GM20431 (cell line): ENCODE results near the gene TRIM7.

Experiments
- in situ Hi-C: fragments of 300-500 bp; cut with MseI, MboI; formaldehyde crosslinking; loops from one replicate; pipeline ENCODE4 v1.15.0; 2020; ENCODE audit warnings: low sequenced_read_pairs; ENCODE audit not compliant: unreplicated experiment

TRIM7 gene

DNA sequence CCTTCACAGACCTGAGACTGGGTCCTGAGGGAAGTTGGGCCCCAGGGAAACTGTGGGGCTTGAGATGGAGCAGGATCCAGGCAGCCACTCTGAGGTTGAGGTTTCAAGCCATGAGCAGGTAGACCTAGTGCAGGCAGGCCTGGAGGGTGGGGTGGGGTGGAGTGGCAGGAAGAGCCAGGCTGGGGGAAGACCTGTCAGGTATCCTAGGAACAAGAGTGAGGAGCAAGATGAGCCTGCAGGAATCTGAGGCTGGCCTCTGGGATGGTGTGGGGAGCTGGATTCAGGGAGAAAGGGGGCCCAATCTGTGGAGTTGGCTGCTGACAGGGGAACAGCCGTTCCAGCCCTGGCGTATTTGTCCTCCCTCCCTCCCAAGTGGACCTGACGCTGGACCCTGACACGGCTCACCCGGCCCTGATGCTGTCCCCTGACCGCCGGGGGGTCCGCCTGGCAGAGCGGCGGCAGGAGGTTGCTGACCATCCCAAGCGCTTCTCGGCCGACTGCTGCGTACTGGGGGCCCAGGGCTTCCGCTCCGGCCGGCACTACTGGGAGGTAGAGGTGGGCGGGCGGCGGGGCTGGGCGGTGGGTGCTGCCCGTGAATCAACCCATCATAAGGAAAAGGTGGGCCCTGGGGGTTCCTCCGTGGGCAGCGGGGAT is 28.9 kb upstream of the TRIM7 start:
- in situ Hi-C loops = no loop called here

DNA sequence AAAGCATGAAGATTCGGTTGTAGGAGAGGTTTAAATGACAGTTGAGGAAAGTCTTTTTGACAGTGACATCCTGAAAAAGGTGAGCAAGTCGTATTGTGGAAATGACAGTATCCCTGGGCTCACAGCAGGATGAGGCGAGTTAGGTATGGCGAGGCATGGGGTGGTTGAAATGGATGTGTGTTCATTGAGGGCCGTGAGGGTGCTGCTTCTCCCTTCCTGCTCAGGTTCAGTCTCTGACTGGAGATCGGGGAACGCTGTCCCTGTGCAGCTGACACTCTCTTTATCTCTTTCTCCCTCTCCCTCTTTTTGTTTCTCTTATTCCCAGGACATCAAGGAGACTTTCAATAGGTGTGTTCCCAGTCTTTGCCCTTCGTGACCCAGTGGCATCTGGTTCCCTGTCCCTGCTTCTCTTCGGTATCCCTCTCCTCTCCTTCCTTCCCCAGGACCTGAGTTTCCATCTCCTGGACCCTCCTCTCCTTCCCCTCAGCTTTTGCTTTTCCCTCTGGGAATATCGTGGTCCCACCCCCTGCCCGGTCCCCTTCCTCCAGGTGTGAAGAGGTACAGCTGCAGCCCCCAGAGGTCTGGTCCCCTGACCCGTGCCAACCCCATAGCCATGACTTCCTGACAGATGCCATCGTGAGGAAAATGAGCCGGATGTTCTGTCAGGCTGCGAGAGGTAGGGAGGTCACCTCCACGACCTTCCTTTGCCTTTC is 28.2 kb upstream of the TRIM7 start:
- in situ Hi-C loops = no loop called here

DNA sequence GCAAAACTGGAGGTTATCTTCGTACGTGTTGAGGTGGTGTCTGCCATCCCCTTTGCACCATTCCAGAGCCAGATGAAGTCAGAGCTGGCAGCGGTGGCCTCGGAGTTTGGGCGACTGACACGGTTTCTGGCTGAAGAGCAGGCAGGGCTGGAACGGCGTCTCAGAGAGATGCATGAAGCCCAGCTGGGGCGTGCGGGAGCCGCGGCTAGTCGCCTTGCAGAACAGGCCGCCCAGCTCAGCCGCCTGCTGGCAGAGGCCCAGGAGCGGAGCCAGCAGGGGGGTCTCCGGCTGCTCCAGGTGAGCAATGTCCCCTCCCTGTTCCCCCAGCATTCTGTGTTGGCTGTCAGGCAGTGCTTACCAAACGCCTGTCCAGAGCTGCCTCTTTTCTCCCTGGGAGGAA is 27.6 kb upstream of the TRIM7 start:
- in situ Hi-C loops = no loop called here

DNA sequence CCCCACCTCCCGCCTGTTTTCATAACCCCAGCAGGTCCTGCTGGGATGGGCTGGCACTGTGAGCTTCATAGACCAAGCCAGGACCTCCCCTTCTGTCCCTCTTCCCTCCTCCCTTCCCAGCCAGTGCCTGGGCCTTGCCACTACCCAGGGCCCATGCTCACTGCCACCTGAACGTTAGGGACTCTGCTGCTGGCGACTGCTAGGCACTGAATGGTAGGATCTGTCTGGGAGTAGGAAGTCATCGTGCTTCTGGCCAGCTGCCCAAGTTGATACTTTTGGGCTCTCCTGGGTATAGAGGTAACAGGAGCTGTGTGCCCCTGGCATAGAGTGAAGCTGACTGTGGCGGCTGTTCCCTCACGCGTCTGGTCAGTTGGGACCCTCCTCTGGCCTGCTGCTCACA is 26.4 kb upstream of the TRIM7 start:
- in situ Hi-C loops = no loop called here

DNA sequence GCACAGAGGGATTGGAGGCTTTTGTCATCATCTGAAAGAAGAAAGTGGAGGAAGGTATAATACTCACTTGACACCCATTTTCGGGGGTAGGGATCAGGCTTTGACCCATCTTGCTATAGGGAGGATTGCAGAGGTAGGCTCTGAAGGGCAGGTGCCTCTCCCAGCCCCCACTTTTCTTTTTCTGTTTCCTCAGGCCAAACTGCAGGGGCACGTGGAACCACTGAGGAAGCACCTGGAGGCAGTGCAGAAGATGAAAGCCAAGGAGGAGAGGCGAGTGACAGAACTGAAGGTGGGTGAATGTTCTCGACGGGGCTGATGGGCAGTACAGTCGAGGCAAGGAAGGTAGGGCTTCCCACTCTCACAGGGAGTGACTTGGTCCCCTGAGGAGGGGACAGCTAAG is 25.6 kb upstream of the TRIM7 start:
- in situ Hi-C loops = no loop called here

DNA sequence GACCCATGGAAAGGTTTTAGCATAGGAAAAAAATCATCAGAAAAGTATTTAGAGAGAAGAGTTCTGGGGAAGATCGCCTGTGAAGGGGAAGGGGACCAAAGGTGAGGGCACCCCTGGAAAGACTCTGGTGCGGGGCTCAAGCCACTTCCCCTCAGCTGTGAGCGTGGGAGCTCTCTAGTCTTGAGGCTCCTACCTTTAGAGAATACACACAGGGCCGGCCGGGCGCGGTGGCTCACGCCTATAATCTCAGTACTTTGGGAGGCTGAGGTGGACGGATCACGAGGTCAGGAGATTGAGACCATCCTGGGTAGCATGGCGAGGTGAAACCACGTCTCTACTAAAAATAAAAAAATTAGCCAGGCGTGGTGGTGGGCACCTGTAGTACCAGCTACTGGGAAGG is 25.0 kb upstream of the TRIM7 start:
- in situ Hi-C loops = no loop called here

DNA sequence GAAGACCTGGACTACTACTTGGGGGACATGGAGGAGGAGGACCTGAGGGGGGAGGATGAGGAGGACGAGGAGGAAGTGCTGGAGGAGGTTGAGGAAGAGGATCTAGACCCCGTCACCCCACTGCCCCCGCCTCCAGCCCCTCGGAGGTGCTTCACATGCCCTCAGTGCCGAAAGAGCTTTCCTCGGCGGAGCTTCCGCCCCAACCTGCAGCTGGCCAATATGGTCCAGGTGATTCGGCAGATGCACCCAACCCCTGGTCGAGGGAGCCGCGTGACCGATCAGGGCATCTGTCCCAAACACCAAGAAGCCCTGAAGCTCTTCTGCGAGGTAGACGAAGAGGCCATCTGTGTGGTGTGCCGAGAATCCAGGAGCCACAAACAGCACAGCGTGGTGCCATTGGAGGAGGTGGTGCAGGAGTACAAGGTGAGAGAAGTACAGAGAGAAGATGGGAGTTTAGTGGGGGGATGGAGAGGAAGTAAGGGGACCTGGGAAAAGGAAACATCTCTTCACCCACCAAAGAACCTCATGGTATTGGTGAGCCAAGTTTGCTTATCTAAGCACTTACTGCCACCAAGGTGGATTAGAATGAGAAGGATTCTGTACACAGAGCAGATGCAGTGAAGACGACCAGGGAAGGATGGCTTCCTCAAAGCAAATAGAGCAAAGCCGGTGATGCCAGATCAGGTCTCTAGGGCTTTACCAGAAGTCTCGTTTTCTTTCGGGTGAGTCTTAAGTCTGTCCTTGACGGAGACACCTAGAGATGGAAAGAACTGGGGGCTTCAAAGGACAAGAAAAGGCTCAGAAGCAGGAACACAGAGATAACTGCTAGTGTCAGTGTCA is 19.6 kb upstream of the TRIM7 start:
- in situ Hi-C loops = no loop called here

DNA sequence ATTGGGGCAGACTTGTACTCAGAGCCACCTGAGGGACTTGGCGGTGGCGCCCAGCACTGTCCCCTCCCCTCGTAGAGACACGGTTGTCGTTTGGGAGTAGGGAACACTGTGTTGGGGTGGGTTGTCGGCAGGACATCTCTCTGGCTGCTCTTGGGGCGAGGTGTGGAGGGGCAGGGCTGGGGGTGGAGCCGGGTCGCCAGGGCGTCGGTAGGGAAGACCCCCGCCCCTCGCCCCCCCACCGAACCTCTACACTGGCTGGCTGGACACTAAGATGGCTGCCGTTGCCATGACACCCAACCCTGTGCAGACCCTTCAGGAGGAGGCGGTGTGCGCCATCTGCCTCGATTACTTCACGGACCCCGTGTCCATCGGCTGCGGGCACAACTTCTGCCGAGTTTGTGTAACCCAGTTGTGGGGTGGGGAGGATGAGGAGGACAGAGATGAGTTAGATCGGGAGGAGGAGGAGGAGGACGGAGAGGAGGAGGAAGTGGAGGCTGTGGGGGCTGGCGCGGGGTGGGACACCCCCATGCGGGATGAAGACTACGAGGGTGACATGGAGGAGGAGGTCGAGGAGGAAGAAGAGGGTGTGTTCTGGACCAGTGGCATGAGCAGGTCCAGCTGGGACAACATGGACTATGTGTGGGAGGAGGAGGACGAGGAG is 18.9 kb upstream of the TRIM7 start:
- in situ Hi-C loops = no loop called here

DNA sequence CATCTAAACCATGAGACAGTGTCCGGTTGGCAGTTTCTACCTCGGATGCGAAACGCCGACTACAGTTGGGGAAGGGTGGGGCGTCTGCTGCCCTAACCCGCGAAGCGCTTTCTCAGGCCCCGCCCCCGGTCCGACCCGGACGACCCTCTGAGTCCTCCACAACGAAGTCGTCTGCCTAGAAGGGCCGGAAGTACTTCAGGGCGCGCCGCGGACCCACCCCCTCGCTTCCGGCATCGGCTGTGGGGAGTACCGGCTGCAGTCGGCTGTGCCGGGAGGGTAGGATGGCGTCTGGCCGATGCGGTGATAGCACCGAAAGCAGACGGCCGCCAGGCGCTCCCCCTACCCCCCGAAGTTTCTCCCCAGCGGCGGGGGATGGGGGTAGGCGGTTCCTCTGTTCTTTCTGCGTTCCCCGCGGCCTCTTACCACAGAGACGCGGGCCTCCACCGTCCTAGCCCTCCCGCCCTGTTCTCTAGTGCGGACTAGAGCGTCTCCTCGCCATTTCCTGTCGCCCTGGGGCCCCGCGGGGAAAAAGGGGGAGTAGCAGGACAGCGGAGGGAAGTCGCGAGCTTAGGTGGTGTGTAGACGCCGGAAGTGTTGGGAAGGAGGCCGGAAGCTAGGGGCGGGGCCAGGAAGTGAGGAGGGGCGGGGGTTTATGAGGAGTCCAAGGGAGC is 18.2 kb upstream of the TRIM7 start, which contains the start of gene TRIM41:
Gene TRIM41 (plus strand): TSS at position 224 of the 671 bp plus-strand sequence. CDS start 719 bp downstream, outside the sequence.
- in situ Hi-C loops = no loop called here

DNA sequence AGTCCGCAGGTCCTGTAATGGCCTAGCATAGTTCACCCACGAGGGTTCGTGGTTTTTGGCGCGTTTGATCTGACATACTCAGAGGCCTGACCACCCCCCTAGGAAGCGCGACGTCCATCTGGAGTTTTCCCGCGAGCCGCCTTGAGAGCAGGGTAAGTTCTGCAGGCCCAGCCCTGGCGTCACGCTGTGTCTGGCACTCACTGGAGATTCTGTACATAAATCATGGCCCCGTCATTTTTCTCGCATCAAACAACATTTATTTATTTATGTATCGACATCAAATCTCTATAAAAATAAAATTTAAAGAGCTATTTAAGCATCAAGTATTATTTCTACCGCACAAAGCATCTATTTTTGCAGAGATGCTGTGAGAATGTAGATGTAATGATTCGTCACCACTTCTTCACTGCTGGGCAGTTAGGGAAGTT is 17.6 kb upstream of the TRIM7 start:
- in situ Hi-C loops = no loop called here

DNA sequence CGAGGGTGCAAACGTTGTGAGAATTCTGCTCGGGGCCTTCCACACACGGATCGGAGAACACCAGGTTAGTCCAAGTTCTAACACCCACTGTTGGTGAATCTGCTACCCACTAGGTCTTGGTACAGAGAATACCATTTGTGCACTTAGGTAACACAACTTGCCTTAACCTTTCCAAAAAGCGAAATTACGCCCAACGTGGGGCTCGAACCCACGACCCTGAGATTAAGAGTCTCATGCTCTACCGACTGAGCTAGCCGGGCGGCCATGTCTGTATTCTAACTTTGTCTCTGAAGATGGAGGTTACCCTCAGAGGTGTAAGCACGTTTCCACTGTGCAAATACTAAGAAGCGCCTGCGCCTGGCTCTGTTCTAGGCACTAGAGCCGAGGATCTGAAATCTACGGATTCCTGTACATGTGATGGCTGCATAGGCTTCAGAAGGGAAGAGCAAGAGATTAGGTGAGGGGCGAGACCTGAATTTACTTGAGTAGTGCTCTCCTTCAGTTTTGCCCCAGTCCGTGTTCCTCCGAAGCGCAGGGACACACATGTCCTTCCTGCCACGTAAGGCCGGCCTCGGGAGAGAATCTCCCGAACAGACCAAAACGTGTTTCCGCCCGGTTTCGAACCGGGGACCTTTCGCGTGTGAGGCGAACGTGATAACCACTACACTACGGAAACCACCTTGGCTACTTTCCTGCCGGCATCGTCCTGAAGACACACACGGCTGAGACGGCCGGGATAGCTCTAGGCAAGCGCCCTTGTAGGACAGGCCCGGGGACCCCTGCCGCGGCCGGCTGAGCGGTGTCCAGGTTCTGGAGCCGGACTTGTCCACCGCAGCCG is 17.0 kb upstream of the TRIM7 start:
- in situ Hi-C loops = no loop called here

DNA sequence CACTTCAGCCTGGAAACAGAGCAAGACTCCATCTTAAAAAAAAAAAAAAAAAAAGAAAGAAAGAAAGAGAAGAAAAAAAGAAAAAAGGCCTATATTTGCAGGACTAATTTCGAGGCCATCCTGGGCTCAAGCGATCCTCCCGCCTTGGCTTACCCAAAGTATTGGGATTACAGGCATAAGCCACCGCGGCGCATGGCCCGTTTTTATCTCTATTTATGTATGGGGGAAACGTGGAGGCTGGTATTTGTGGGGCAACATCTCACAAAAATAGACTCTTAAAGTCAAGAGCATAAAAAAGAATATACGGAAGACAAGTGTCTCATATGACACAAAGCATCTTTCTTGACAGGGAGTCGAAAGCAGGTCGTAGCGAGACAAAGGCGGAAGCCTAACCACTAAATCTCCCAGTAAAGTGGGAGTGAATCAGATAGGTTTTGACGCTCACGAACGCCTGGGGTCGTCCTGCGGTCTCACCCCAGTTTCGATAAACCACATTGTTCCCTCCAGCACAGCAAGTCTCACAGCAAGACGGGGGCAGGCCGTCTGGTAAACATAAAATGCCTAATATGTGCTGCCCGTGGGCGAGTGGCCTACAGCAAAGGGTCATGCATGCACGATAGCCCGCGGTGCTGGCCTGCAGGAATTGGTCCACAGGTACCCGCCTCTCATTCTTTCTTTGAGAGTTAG is 16.3 kb upstream of the TRIM7 start:
- in situ Hi-C loops = no loop called here

DNA sequence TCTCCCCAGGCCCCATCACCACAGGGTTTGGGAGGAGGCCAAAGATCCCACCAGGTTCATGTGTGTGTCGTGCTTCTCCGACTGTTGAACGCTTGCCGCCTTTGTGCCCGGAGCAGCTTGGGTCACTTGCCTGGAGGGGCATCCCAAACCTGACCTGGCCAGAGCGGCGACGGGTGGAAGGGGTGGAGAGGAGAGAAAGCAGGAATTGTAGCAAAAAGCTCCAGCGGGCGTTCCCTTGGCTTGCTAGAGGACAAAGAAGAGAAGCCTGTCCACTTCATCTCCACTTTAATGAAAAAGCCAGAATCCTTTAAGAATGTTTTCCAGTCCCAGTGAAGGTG is 15.2 kb upstream of the TRIM7 start:
- in situ Hi-C loops = no loop called here

DNA sequence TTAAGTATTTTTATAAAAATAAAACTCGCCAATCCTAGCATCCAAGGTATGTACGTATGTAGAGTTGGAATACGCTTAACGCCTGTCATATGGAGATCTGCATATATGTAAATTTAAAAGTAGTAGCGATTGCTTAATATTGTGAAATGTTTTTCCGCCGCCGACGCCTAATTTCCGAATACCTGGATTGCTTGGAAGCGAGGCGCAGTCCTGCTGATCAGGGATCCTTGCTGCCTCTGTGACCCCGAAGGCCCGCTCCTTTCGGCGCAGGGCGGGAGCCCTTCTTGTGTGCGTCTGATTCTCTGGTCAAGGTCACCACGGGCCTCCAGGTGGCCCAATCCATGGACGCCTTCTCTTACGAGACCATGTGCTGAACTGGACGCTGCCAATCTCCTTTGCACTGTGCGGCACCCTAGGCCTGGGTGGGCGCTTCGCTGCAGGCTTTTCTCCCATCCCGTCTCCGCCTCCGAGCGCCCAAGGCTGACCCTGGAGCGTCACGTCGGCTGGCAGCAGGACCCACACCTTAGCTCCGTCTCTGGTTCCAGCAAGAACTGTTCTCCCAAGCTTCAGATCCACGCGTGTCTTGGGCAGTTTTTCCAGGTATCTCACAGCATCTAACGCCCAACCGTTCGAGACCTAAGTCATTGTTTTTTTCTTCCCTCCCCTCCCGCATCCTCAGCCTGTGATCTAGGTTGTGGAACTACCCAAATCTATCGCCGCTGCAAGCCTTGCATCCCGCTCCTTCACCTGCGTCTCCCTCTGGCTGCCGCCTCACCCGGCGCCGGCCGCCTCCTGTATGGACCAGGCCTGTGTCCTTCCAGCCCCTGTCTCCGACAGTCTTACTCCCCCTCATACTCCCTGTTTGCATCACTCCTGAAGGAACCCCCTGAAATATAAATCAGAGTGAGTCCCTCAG is 14.5 kb upstream of the TRIM7 start:
- in situ Hi-C loops = no loop called here

DNA sequence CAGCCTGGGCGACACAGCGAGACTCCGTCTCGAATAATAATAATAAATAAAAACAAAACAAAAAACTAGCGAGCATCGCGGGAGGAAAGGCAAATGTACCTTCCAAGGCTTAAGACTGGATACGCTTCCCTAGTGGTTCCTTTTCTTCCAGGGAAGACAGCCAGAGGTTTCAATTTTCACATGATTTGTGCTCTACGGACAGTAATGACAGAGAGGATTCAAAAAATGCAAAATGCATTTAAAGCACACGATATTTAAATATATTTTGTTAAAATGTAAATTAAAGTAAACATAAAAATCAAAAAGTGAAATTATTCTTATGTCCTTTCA is 13.8 kb upstream of the TRIM7 start:
- in situ Hi-C loops = no loop called here

DNA sequence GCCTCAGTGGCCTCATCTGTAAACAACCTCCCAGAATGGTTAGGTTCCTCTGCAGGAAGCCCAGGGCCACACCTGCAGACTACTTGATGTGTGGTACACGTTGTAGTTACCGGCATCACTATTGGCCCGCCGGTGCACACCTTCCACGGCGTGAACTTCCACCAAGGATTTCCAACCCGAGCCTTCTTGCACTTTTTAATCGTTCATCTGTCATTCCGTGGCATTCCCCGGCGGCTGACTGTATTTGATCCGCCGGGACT is 12.7 kb upstream of the TRIM7 start:
- in situ Hi-C loops = no loop called here

DNA sequence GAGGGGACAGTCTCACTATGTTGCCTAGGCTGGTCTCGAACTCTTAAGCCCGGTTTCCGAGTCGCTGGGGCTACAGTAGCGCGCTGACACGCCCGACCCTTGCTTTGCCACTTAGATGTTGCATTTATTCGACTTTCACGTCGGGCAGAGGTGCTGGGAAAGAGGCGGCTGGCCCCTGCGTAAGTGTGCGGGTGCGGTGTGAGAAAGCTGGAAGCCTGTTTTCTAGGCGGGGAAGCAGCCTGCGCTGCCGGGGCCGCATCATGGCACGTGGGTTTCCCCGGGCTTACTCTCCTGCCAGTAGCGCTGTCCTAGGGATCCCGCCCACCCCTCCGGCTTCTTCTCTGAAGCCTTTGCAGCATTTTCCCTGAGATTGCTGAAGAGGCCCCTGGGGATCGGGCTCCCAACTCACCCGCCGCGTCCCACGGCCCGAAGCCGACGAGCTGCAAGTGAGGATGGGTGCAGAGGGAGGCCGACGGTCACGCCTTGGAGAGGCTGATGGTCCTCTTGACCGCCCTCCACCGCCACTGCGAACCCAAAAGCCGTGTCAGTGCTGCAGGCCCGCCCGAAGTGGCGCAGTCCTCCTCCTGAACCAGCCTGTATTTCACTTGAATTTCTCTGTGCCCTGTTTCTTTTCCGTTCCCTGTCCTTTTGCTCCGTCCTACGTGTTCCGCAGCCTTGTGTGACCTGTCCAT is 12.3 kb upstream of the TRIM7 start:
- in situ Hi-C loops = no loop called here
